ENCODE results near the gene LYAR. TPM values are rescaled to one million over a fixed set of nuclear protein-coding genes. Genes with fewer than 3 reads are reported as not detected.

The LYAR gene
- total and polyA plus RNA-seq, 10 of the 15 experiments (the other 5 are each of a cell fraction or from before 2014, with no cell fraction given) = 18.3 to 85.4 (median 40.1) TPM

GRCh38 chr4:4233610-4234009, 56.3 kb downstream of the LYAR start:
- no peaks in the 10 kb centered on the region for H3K27me3 ChIP-seq (replicated peaks in 1 of 2; ENCODE audit: control insufficient read depth in 2 of 2, insufficient read depth in 2 of 2, low read length in 1 of 2)
- no peak for DNase-seq (ENCODE audit: low read depth, low spot score)
- no peaks in the 10 kb centered on the region for H3K79me2 ChIP-seq (ENCODE audit: control insufficient read depth, insufficient read depth, low read length)
- H3K9me3 ChIP-seq (replicated peaks; ENCODE audit: control insufficient read depth, insufficient read depth, low read length) = no peaks in the 10 kb centered on the region; the same call in 2 of the 3 replicates
- H3K36me3 ChIP-seq (ENCODE audit: control insufficient read depth in 2 of 2, insufficient read depth in 2 of 2, low read length in 1 of 2) = no peaks in the 10 kb centered on the region; a peak in 1 of 4 replicates
- in situ Hi-C loops (cut with MboI) (no loop called here), intact Hi-C loops (cut with micrococcal nuclease; ENCODE audit: unreplicated experiment) (no loop called here)
- H3K27ac ChIP-seq (ENCODE audit: control insufficient read depth, insufficient read depth) = no peak overlapping the region
- ChIA-PET POLR2A (no interaction called here), SMC1A (ENCODE audit: uncharacterized antibody, unreplicated experiment) (no interaction called here), RAD21 (ENCODE audit: unreplicated experiment) (no interaction called here), CTCF (no interaction called here)
- no peak for TF ChIP-seq REST (IDR thresholded peaks at IDR 0.05; ENCODE audit: low read depth, low read length)
- no TSS peak for BruUV-seq (replicated peaks)
- no peak overlapping the region for H3K4me2 ChIP-seq (ENCODE audit: control insufficient read depth, insufficient read depth)
- 98% methylated on average over 2 of the region's 2 CpGs for WGBS (ENCODE audit: insufficient coverage, insufficient replicate concordance, low lambda C conversion rate, missing lambda C conversion rate)
- ATAC-seq = no peak
- no peak overlapping the region for H3K9ac ChIP-seq (ENCODE audit: control insufficient read depth, insufficient read depth, low read length)
- no peaks in the 10 kb centered on the region for H3K4me1 ChIP-seq (ENCODE audit: control insufficient read depth, insufficient read depth, low read length)
- no peak overlapping the region for H2AFZ ChIP-seq (ENCODE audit: control insufficient read depth, low read depth, low read length)
- H3K4me3 ChIP-seq = no peak overlapping the region
- no peaks in the 10 kb centered on the region for H4K20me1 ChIP-seq (ENCODE audit: control insufficient read depth, insufficient read depth)
- no peak for FAIRE-seq

GRCh38 chr4:4228356-4228668, 61.6 kb downstream of the LYAR start:
- ATAC-seq = no peak
- Histone ChIP-seq H2AFZ (ENCODE audit: control insufficient read depth, low read depth, low read length) (no peak overlapping the region), H3K9ac (ENCODE audit: control insufficient read depth, insufficient read depth, low read length) (no peak overlapping the region), H3K27ac (ENCODE audit: control insufficient read depth, insufficient read depth) (no peak overlapping the region), H3K27me3 (replicated peaks in 1 of 2; ENCODE audit: control insufficient read depth in 2 of 2, insufficient read depth in 2 of 2, low read length in 1 of 2) (no peaks in the 10 kb centered on the region; a peak in 1 of 4 replicates), H3K79me2 (ENCODE audit: control insufficient read depth, insufficient read depth, low read length) (no peaks in the 10 kb centered on the region), H3K4me1 (ENCODE audit: control insufficient read depth, insufficient read depth, low read length) (no peaks in the 10 kb centered on the region), H3K4me3 (no peak overlapping the region), H3K9me3 (replicated peaks; ENCODE audit: control insufficient read depth, insufficient read depth, low read length) (no peaks in the 10 kb centered on the region), H4K20me1 (ENCODE audit: control insufficient read depth, insufficient read depth) (no peaks in the 10 kb centered on the region), H3K4me2 (ENCODE audit: control insufficient read depth, insufficient read depth) (no peak overlapping the region), H3K36me3 (ENCODE audit: control insufficient read depth in 2 of 2, insufficient read depth in 2 of 2, low read length in 1 of 2) (no peaks in the 10 kb centered on the region)
- FAIRE-seq = no peak
- ChIA-PET POLR2A (no interaction called here), CTCF (no interaction called here), SMC1A (ENCODE audit: uncharacterized antibody, unreplicated experiment) (no interaction called here), RAD21 (ENCODE audit: unreplicated experiment) (interaction anchor here (0.7 kb wide), 1 partner anchor 1742 kb away, joined by 3 read pairs; no protein-coding TSS in a partner anchor)
- BruUV-seq (replicated peaks) = no TSS peak
- 0% methylated on average over 1 of the region's 1 CpG for WGBS (ENCODE audit: insufficient coverage, insufficient replicate concordance, low lambda C conversion rate, missing lambda C conversion rate)
- in situ Hi-C loops (cut with MboI) (no loop called here), intact Hi-C loops (cut with micrococcal nuclease; ENCODE audit: unreplicated experiment) (no loop called here)
- TF ChIP-seq ZZZ3 (IDR thresholded peaks at IDR 0.05; ENCODE audit: control insufficient read depth, insufficient read length, low read depth) (no peak), MYC (IDR thresholded peaks at IDR 0.05; ENCODE audit: insufficient read depth, insufficient read length, insufficient replicate concordance, low read length, severe bottlenecking) (no peak), CREM (IDR thresholded peaks at IDR 0.05; ENCODE audit: low read depth) (no peak), USF2 (IDR thresholded peaks at IDR 0.05; ENCODE audit: borderline replicate concordance, low read depth, low read length) (no peak), ELK1 (IDR thresholded peaks at IDR 0.05; ENCODE audit: low read depth, low read length) (no peak), NR2C2 (IDR thresholded peaks at IDR 0.05; ENCODE audit: borderline replicate concordance, control insufficient read depth, insufficient read length, low read depth) (no peak), SRF (IDR thresholded peaks at IDR 0.05; ENCODE audit: low read depth in 2 of 2, low read length in 2 of 2) (no peak)
- DNase-seq (ENCODE audit: low read depth, low spot score) = no peak
